GM12874 (cell line): ENCODE data around the gene AXIN1.

Experiments used
- TF ChIP-seq, protein P1 (sequence below): IDR thresholded peaks from 2 replicates; pipeline ENCODE4 v1.5.1; 2011; ENCODE audit warnings: low read depth, mild to moderate bottlenecking, control low read depth, low read length, moderate library complexity; ENCODE audit not compliant: insufficient read depth

AXIN1 gene

DNA sequence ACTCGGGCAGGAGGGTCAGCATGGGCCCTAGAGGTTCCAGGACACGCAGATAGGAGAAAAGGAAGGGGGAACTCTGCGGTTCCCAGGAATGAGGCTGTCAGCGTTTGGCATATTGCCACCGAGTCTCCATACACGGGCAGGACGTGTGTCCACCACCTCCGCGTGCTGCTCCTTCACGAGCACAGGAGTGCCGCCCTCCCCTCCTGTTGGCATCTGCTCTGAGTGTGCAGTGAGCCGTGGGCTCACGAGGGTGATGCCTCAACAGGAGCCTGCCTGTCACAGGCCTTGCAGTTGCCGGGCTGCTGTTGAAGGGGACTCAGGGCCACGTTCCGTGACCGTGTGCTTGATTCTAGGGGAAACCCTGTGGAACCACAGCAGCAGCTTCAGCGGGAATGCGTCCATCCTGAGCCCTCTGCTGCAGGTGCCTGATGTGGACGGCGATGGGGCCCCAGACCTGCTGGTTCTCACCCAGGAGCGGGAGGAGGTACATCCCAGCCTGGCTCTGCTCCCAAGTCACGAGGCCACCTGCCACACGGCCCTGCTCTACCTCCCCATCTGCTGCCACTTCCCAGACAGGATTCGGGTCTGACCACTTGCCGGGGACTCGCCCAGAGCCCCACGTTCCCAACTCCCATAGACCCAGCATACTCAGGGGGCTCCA, 91.4 kb downstream of the AXIN1 start:
- TF ChIP-seq, protein P1, sequence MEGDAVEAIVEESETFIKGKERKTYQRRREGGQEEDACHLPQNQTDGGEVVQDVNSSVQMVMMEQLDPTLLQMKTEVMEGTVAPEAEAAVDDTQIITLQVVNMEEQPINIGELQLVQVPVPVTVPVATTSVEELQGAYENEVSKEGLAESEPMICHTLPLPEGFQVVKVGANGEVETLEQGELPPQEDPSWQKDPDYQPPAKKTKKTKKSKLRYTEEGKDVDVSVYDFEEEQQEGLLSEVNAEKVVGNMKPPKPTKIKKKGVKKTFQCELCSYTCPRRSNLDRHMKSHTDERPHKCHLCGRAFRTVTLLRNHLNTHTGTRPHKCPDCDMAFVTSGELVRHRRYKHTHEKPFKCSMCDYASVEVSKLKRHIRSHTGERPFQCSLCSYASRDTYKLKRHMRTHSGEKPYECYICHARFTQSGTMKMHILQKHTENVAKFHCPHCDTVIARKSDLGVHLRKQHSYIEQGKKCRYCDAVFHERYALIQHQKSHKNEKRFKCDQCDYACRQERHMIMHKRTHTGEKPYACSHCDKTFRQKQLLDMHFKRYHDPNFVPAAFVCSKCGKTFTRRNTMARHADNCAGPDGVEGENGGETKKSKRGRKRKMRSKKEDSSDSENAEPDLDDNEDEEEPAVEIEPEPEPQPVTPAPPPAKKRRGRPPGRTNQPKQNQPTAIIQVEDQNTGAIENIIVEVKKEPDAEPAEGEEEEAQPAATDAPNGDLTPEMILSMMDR: no peak

DNA sequence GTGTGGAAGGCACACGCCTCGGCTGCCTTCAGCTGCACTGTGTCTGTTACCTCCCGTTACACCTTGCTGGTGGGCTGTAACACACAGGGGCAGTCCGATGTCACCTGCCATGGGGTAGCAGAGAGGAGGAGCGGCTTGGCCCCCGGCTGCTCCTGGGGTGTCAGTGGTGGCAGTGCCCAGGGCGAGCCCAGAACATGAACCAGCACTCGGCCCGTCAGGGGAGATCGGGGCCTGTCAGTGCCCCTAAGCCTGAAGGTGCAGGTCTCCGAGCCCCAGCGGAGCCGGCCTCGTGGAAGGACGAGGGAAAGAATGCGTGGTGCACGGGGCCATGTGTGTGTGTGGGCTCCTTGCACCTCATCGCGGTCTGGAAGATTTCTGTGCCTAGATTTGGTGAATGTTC, 92.2 kb downstream of the AXIN1 start:
- TF ChIP-seq, protein P1: no peak

DNA sequence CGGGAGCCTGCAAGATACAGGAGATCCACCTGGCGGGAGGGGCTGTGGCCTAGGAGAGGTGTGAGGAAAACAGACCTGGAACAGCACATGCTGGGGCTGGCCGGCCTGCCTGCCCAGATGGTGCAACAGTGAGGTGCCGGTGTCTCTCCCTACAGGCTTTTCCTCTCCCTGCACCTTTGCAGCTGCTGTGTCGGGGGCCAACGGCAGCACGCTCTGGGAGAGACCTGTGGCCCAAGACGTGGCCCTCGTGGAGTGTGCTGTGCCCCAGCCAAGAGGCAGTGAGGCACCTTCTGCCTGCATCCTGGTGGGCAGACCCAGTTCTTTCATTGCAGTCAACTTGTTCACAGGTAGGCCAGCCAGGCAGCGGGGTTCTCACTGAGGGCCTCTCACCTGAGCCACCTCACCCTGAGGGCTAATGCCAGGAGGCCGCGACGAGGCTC, 92.7 kb downstream of the AXIN1 start:
- TF ChIP-seq, protein P1: no peak

DNA sequence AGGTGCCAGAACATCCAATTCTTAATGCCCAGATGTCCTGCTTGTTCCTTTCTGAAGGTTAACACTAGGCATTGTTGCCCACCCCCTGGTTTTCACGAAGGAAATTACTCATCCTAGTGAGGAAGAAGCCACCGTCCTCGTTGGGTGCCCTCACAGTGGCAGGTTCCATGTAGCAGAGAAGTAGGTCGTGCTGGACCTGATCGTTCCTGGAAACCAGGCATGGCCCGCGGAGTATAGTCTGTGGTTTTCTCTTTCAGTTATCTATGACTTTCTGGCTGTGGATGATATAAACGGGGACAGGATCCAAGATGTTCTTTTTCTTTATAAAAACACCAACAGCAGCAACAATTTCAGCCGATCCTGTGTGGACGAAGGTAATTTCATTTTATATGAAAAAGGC, 93.3 kb downstream of the AXIN1 start:
- TF ChIP-seq, protein P1: no peak

DNA sequence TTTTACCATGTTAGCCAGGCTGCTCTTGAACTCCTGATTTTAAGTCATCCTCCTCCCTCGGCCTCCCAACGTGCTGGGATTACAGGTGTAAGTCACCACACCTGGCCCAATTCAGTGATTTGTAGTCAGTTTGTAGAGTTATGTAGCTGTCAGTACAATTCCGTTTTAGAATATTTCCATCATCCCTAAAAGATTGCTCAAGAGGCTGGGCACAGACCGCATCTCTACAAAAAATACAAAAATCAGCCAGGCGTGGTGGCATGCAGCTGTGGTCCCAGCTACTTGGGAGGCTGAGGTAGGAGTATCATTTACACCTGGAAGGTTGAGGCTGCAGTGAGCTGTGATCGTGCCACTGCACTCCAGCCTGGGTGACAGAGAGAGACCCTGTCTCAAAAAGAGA, 97.3 kb downstream of the AXIN1 start:
- TF ChIP-seq, protein P1: no peak

DNA sequence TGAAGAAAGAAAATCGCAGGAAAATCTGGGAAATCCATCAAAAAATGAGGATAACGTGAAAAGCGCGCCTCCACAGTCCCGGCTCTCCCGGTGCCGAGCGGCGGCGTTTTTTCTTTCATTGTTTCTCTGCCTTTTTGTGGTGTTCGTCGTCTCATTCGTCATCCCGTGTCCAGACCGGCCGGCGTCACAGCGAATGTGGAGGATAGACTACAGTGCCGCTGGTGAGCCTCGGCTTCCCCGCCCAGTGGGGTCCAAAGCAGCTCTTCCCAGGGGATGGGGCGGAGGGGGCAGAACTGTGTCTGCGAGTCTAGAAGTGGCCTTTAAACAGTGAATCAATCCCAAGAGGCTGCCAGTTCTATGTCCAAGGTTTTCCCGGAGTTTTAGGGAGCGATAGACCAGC, 98.1 kb downstream of the AXIN1 start:
- TF ChIP-seq, protein P1: no peak

DNA sequence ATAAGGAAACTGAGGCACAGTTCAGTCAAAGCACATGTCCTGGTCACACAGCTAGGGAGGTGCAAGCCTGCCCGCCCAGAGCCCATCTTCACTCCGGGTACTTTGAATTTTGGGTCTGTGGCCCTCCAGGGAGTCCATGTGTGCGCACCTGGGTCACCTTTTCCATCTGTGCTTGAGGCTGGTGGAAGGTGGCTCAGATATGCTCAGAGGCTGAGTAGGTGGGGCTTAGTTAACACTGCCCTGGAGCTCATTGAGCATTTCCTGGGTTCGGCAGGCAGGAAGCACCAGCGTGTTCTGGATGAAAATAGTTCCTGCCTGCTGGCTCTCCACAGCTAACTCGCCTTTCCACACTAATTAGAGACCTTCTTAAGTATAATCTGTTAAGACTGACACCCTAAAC, 98.7 kb downstream of the AXIN1 start:
- TF ChIP-seq, protein P1: no peak
